ENCODE data around the gene OR2D2.
"Not testable (repeated sequence)": the region's sequence is repeated elsewhere in the genome, so short reads cannot be mapped to it uniquely, and the experiment has no call there.

The OR2D2 gene

GRCh38 chr11:6882751-6883150 lies 9.5 kb downstream of the OR2D2 start:
- DNase-seq (ENCODE audit: low read depth, low spot score) = no peak

GRCh38 chr11:6876914-6877313 lies 15.4 kb downstream of the OR2D2 start:
- no peak for DNase-seq (ENCODE audit: low read depth, low spot score)

- DNase-seq (ENCODE audit: low read depth, low spot score) = no peak
Observed at GRCh38 chr11:6876325-6876724, 16.0 kb downstream of the OR2D2 start, which contains the start of gene OR10A4. Gene OR10A4, plus strand, starts transcription at chr11:6876625. Its CDS starts 23 bp downstream, at chr11:6876648.

DNA sequence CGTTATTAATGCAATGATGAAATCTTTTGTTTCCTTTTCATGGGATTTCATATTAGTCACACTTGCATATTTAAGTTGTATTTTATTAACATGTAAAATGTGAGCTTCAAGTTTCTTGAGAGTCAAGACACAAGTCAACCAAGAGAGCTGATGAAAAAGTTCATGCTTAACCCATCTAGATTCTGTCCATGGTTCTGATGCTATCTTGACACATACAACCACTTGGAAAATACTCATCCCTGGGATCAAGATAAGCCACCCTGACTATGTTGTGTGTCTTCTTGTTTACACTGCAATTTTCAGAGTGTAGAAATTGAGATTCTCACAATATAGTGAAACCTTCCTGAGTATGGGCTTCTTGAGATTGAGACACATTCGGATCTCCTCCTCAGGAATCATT lies 16.5 kb downstream of the OR2D2 start:
- DNase-seq (ENCODE audit: low read depth, low spot score) = no peak

- no peak for DNase-seq (ENCODE audit: low read depth, low spot score)
Observed at GRCh38 chr11:6871278-6871677, 21.0 kb downstream of the OR2D2 start.

DNA sequence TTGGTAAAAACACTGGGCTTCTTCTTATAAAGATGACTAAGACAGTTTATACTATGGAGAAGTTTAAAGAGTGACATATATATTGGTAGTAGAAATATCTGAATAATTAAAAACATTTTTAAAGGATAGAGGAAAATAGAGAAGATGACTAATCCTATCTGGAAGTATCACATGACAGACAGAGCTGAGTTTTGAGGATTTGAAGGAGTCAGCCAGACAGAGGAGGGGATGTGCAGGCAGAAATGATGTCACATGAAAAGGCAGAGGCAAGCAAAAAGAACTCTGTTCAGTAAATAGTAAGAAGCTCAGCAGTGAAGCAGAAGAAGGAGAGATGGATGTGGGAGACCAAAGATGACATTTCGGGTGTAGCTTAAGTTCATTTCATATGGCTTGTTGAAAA lies 27.9 kb downstream of the OR2D2 start:
- DNase-seq (ENCODE audit: low read depth, low spot score) = no peak

DNA sequence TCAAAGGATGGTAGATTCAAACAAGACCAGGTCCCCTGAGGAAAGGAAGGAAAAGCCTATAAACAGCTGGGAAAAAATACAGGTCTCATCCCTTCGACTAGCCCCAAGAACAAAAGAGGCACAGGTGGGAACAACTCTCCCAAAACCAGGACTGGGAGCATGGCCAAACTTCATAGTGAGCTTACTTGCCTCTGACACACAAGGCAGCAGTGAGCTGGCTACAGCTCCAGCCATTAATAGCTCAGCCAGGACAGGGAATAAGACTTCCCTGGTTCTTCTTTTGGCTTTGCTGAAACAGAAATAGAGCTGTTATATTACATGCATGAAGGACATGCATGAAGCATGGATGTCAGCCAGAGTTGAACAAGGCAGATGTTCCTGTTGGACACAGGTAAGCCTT lies 29.3 kb downstream of the OR2D2 start, which contains the start of gene OR10A2:
Gene OR10A2, plus strand, starts transcription at position 97 of the 400 bp plus-strand sequence. CDS start 6,698 bp downstream, outside the sequence.
- DNase-seq (ENCODE audit: low read depth, low spot score) = no peak

DNA sequence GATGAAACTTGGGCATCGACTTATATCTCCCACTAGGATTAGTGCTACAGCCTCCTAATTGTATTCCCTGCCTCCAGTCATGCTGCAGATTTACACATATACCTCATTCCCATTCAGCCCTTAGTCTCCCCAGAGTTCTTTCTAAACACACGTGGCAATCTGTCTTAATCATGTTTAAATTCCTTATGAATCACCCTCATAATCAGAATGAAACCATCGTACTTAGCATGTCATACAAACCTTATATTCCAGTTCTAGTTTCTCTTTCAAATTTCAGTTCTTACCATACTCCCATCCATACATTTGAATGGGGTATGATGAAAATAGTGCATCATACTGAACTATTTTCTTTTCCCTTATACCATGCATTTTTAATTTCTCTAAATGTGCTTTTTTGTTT lies 35.4 kb downstream of the OR2D2 start:
- no peak for DNase-seq (ENCODE audit: low read depth, low spot score)

DNA sequence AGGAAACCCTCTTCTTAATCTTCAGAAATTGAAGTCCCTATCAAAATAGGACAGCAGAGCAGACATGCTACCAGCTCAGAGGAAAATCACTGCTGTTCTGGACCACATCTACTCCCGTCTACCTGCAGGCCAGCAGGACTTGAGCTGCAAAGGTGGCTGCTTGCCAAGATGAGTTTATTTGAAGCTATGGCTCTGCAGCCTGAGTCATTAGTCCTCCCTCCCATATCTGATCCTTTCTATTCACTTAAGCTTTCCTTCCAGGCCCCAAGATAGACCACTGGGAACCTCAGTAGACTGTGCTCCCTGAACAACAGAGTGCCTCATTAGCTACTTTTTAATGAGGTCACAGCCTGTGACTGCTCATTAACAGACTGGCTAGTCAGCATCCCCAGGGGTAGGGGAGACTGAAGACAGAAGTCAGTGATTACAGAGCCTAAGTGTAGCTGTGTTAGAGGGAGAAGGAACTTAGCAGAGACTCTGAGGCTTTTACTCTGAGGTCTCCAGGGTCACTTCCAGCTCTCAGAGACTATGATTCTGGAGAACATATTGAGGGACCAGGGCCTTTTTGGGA lies 36.2 kb downstream of the OR2D2 start:
- no peak for DNase-seq (ENCODE audit: low read depth, low spot score)

- DNase-seq (ENCODE audit: low read depth, low spot score) = not testable (repeated sequence)
Observed at GRCh38 chr11:6854801-6855200, 37.5 kb downstream of the OR2D2 start.

DNA sequence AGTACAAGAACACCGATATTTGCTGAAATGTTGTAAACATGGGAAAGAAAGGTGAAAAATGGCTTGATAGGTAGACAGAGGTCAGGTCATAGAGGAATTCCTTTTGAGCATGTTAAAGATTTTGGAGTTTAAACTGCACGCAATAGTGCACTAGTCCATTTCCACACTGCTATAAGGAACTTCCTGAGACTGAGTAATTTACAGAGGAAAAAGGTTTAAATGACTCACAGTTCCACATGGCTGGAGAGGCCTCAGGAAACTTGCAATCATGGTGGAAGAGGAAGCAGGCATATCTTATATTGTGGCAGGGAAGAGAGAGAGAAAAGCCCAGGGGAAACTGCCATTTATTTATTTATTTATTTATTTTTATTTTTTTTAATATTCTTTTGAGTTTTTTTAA lies 41.8 kb downstream of the OR2D2 start:
- no peak for DNase-seq (ENCODE audit: low read depth, low spot score)

DNA sequence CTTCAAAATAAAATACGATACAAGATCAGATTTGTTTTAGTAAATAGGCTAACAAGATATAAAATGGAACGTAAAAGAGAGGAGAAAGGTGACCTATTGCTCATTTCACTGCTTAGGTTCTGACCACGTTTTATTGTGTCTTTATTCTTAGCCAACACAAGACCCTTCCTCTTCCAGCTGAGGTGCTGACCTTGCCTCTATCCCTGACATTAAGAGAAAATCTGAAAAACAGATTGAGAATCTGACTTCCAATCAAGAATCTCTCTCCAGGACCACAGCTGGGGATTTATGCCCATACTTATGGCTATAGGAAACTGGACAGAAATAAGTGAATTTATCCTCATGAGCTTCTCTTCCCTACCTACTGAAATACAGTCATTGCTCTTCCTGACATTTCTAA lies 46.9 kb downstream of the OR2D2 start, which contains the start of gene OR10A5:
Gene OR10A5, plus strand, starts transcription at position 301 of the 400 bp plus-strand sequence. Its CDS starts 0 bp downstream, at position 301.
- DNase-seq (ENCODE audit: low read depth, low spot score) = no peak

- DNase-seq (ENCODE audit: low read depth, low spot score) = no peak
Observed at GRCh38 chr11:6844356-6844755, 47.9 kb downstream of the OR2D2 start.

- DNase-seq (ENCODE audit: low read depth, low spot score) = no peak
Observed at GRCh38 chr11:6843670-6844069, 48.6 kb downstream of the OR2D2 start.

DNA sequence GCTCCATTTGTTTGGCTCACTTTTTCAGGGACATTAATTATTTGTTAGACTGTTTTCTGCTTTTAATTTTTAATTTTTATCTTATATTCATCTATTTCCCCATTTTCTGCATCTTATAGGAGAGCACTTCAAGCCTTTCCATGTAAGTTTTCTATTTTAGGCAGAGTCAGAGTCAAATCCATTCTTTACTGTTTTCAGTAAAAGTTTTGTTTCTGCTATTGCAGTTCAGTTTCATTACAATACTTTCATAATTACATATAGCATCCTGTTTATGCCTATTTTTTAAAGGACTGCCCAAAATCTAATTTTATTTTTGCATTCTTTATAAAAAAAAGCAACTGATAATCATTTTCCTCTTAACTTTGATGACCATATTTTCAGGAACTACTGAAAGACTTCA lies 50.6 kb downstream of the OR2D2 start:
- DNase-seq (ENCODE audit: low read depth, low spot score) = no peak
